Transverse colon (tissue), 4 donors: Measurements from ENCODE around the gene ADAM10. TPM values are rescaled to one million over a fixed set of nuclear protein-coding genes. Genes with fewer than 3 reads are reported as not detected.

Experiments used
- DNase-seq: peaks from one replicate; pipeline ENCODE4 v3.0.0-alpha.2; 2019
- H3K27ac ChIP-seq, 4 donors: fragments of 200-600 bp; sonication (generic); 2 replicates each; pipeline ENCODE4 v1.5.1; 2016 to 2018; ENCODE audit warnings: inconsistent platforms in 4 of 4
- H3K27me3 ChIP-seq: fragments of 200-600 bp; sonication (generic); 2 replicates; pipeline ENCODE4 v1.5.1; 2017; ENCODE audit warnings: inconsistent platforms
- H3K36me3 ChIP-seq, 4 donors: fragments of 200-600 bp; sonication (generic); 2 replicates each; pipeline ENCODE4 v1.5.1; 2017 to 2019; ENCODE audit warnings: inconsistent platforms in 4 of 4
- H3K4me1 ChIP-seq, 4 donors: fragments of 200-600 bp; sonication (generic); 2 replicates each; pipeline ENCODE4 v1.5.1; 2017 to 2020; ENCODE audit warnings: inconsistent platforms in 4 of 4
- H3K4me3 ChIP-seq, 4 donors: fragments of 200-600 bp; sonication (generic); 1 replicate in 1 of 4; 2 replicates in 3 of 4; pipeline versions ENCODE4 v1.5.1 to v1.6.1; 2017 to 2019; ENCODE audit warnings: inconsistent platforms in 4 of 4
- H3K9me3 ChIP-seq, 2 donors: fragments of 200-600 bp; sonication (generic); 2 replicates each; pipeline ENCODE4 v1.5.1; 2017 to 2019; ENCODE audit warnings: inconsistent platforms in 2 of 2
- EP300 ChIP-seq: sonication (generic); formaldehyde crosslinking; IDR thresholded peaks from one replicate; pipeline ENCODE4 v1.6.1; 2017; ENCODE audit warnings: antibody characterized with exemption, low read depth
- POLR2A ChIP-seq: fragments of 450-650 bp; IDR thresholded peaks from one replicate; pipeline ENCODE4 v1.6.1; 2016; ENCODE audit warnings: antibody characterized with exemption, mild to moderate bottlenecking, moderate library complexity
- POLR2AphosphoS5 ChIP-seq, 3 donors: sonication (generic); formaldehyde crosslinking; IDR thresholded peaks; one replicate each; pipeline ENCODE4 v1.6.1; 2016; ENCODE audit warnings: antibody characterized with exemption in 3 of 3
- WGBS, 2 donors: methylation state at CpG; one replicate each; pipeline ENCODE4 v1.1.5; 2018; ENCODE audit warnings: low coverage in 1 of 2; 5-methylcytosine and 5-hydroxymethylcytosine counted together
- in situ Hi-C, 4 donors: fragments of 200-750 bp; cut with MboI; loops; one replicate each; pipeline versions ENCODE4 v1.15.0 to v1.15.1; 2017; ENCODE audit warnings: low sequenced_read_pairs in 3 of 4, low pct_ligation_motif_present in 1 of 4, low pct_unique_long_range_greater_than_20kb in 1 of 4
- intact Hi-C: fragments of 100-400 bp; cut with DNase I; formaldehyde crosslinking; loops from one replicate; pipeline ENCODE4 v1.15.1; 2023; ENCODE audit warnings: low total_unique reads
- total RNA-seq, 4 donors: library from RNA; depleted of rRNA; stranded (reverse); fragments of >200 nt; gene quantifications; one replicate each; pipeline ENCODE4 v1.1.0, GENCODE V29; 2016
- TF ChIP-seq, protein P1 (sequence below), 5 experiments: fragments of 200-600 bp in 3 of 5; fragments of 450-650 bp in 2 of 5; sonication (generic) in 3 of 5; IDR thresholded peaks; 1 replicate in 2 of 5; 2 replicates in 3 of 5; pipeline ENCODE4 v1.5.1; 2016 to 2017; ENCODE audit warnings: antibody characterized with exemption in 5 of 5, inconsistent platforms in 3 of 5, mild to moderate bottlenecking in 2 of 5, moderate library complexity in 1 of 5

ADAM10 gene
- total RNA-seq, 4 donors from 2014 or later = 45.3 to 941 (median 69.1) TPM

DNA sequence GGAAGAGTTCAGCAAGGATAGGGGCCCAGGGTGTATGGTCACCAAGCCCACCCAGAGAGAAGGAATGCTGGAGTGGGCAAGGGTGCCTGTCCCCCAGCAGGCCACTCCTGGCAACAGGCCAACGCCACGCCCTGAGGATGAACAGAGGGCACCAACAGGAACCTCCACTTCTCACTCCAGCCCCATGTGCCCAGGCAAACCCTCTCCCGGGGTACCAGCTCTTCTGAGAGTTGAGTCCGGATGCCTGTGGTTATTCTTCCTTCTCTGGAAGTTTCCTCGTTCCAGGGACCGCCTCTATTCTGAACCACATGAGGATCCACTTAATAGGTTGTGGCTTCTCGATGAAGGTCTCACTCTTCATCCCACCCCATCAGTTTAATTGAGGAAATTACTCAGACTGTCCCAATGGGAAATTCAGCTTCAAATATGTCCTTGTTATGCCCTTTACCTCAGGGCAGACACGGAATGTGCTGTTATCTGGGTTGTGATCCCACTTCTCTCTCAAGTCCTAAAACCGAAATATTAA lies 203.4 kb downstream of the ADAM10 start:
- H3K27ac ChIP-seq = no peak overlapping the region
- no peak for DNase-seq
- in situ Hi-C loops = no loop called here

DNA sequence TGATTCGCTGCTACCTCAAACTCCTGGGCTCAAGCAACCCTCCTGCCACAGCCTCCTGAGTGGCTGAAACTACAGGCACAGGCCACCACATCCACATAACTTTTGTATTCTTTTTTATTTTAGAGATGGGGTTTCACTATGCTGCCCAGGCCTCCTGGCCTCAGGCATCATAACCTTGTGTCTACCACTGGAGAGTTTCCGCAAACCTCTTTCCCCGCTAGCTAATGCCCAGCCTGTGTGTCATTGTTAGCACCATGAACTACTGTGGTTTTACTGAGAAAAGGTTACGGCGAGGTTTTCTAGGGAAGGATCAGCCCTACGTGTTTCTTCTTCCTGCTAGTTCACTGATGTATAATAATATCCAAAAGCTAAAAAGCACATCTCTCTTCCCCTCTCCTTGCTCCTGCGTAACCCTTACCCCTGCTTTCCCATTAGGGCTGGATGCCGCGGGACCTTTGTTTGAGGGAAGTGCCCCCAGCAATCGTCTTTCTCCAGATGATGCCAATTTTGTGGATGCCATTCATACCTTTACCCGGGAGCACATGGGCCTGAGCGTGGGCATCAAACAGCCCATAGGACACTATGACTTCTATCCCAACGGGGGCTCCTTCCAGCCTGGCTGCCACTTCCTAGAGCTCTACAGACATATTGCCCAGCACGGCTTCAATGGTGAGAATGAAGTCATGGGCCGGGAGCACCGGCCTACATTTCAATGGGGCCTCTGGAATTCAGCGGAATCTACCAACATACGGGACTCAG lies 204.0 kb downstream of the ADAM10 start:
- no peak for DNase-seq

More for the DNA sequence above, 203.4 kb downstream of the ADAM10 start:
- no peaks in the 10 kb centered on the region for H3K36me3 ChIP-seq
- 88 to 91% methylated on average over 3 to 9 of the region's 9 CpGs for WGBS, 2 donors
- no peaks in the 10 kb centered on the region for H3K9me3 ChIP-seq
- intact Hi-C loops = no loop called here
- no peaks in the 10 kb centered on the region for H3K4me1 ChIP-seq
- TF ChIP-seq, protein P1, sequence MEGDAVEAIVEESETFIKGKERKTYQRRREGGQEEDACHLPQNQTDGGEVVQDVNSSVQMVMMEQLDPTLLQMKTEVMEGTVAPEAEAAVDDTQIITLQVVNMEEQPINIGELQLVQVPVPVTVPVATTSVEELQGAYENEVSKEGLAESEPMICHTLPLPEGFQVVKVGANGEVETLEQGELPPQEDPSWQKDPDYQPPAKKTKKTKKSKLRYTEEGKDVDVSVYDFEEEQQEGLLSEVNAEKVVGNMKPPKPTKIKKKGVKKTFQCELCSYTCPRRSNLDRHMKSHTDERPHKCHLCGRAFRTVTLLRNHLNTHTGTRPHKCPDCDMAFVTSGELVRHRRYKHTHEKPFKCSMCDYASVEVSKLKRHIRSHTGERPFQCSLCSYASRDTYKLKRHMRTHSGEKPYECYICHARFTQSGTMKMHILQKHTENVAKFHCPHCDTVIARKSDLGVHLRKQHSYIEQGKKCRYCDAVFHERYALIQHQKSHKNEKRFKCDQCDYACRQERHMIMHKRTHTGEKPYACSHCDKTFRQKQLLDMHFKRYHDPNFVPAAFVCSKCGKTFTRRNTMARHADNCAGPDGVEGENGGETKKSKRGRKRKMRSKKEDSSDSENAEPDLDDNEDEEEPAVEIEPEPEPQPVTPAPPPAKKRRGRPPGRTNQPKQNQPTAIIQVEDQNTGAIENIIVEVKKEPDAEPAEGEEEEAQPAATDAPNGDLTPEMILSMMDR (IDR thresholded peaks at IDR 0.05) = no peak
- TF ChIP-seq EP300 = no peak
- TF ChIP-seq POLR2AphosphoS5 (IDR thresholded peaks at IDR 0.05) = no peak
- H3K4me3 ChIP-seq = no peak overlapping the region
- H3K27me3 ChIP-seq = no peaks in the 10 kb centered on the region

DNA sequence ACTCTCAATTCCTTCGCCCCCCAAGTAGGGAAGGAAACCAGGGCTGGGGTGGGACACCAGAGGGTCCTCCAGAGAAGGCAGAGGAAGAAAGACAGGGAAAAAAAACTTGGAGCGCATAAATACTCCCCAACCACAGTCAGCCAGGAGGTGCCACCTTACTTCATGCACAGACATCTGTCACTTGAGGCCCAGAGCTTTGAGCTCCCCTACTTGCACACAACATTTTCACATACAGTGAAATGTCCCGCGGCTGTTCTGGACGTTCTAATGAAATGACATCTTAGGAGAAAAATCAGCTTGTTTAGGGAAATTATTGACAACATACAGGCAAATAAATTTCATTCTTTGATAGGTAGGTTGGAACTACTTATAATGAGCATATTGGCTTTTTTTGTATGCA lies 204.8 kb downstream of the ADAM10 start:
- intact Hi-C loops = no loop called here
- TF ChIP-seq EP300 (no peak), POLR2AphosphoS5 (IDR thresholded peaks at IDR 0.05) (no peak), POLR2A (no peak)
- TF ChIP-seq, protein P1 (IDR thresholded peaks at IDR 0.05) = no peak
- Histone ChIP-seq H3K9me3 (no peaks in the 10 kb centered on the region), H3K4me1 (no peaks in the 10 kb centered on the region), H3K4me3 (no peak overlapping the region), H3K27ac (no peak overlapping the region), H3K36me3 (no peaks in the 10 kb centered on the region), H3K27me3 (no peaks in the 10 kb centered on the region)
- WGBS, 2 donors = 95 to 100% methylated on average over 3 to 5 of the region's 5 CpGs
- in situ Hi-C loops = no loop called here
- DNase-seq = no peak

More for the DNA sequence above, 204.0 kb downstream of the ADAM10 start:
- H3K27me3 ChIP-seq = no peaks in the 10 kb centered on the region
- H3K36me3 ChIP-seq = no peaks in the 10 kb centered on the region
- no peak overlapping the region for H3K4me3 ChIP-seq
- WGBS, 2 donors = 94 to 97% methylated on average over 5 to 18 of the region's 18 CpGs
- no peaks in the 10 kb centered on the region for H3K9me3 ChIP-seq
- intact Hi-C loops (no loop called here), in situ Hi-C loops (no loop called here)
- no peak overlapping the region for H3K27ac ChIP-seq
- TF ChIP-seq POLR2AphosphoS5 (IDR thresholded peaks at IDR 0.05) (no peak), EP300 (no peak), POLR2A (no peak)
- TF ChIP-seq, protein P1 (IDR thresholded peaks at IDR 0.05) = no peak
- H3K4me1 ChIP-seq = no peaks in the 10 kb centered on the region

DNA sequence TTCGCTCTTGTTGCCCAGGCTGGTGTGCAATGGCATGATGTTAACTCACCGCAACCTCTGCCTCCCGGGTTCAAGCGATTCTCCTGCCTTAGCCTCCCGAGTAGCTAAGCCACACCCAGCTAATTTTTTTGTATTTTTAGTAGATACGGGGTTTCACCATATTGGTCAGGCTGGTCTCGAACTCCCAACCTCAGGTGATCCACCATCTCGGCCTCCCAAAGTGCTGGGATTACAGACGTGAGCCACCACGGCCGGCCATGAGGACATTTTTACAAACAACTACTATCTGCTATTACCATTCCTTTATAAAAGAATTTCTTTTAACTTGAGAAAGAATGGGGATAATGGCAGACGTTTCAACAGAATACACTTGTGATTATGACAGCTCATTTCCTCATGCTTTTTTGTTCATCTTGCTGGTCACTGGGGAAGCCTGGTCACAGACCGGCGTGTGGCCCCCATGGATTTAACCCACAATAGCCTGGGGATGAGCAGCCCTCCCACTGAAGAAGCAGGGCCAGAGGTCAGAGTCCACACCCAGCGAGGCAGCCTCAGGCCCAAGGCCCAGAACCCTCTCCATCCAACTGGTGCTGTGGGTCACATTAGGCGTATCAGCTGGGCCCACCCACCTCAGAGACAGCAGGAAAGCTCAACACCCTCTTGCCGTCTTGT lies 205.7 kb downstream of the ADAM10 start:
- no peak for DNase-seq

More for the DNA sequence above, 205.7 kb downstream of the ADAM10 start:
- H3K27ac ChIP-seq = no peak overlapping the region
- H3K9me3 ChIP-seq = no peaks in the 10 kb centered on the region
- H3K4me1 ChIP-seq = no peaks in the 10 kb centered on the region
- H3K36me3 ChIP-seq = no peaks in the 10 kb centered on the region
- 80 to 89% methylated on average over 7 to 17 of the region's 17 CpGs for WGBS, 2 donors
- H3K4me3 ChIP-seq = no peak overlapping the region
- intact Hi-C loops (no loop called here), in situ Hi-C loops (no loop called here)
- no peak for TF ChIP-seq POLR2A
- TF ChIP-seq, protein P1 (IDR thresholded peaks at IDR 0.05) = no peak
- TF ChIP-seq EP300 = no peak
- no peak for TF ChIP-seq POLR2AphosphoS5 (IDR thresholded peaks at IDR 0.05)
- no peaks in the 10 kb centered on the region for H3K27me3 ChIP-seq
